Stimulated activated CD4-positive, alpha-beta T cell treated with anti-CD3 and anti-CD28 coated beads, Interleukin-1b, Interleukin-23, amount 100 ng/mL, for 4 hours (primary cell): ENCODE measurements around the gene ABCC10.
A peak's percentile ranks its signal among the peaks of the same experiment; 100 is the strongest.
"Not testable (repeated sequence)": the region's sequence is repeated elsewhere in the genome, so short reads cannot be mapped to it uniquely, and the experiment has no call there.

Experiments used
- DNase-seq, 2 donors: peaks; one replicate each; pipeline ENCODE4 v3.0.0-alpha.2; 2020; ENCODE audit warnings: low read depth in 2 of 2

ABCC10 gene, protein sequence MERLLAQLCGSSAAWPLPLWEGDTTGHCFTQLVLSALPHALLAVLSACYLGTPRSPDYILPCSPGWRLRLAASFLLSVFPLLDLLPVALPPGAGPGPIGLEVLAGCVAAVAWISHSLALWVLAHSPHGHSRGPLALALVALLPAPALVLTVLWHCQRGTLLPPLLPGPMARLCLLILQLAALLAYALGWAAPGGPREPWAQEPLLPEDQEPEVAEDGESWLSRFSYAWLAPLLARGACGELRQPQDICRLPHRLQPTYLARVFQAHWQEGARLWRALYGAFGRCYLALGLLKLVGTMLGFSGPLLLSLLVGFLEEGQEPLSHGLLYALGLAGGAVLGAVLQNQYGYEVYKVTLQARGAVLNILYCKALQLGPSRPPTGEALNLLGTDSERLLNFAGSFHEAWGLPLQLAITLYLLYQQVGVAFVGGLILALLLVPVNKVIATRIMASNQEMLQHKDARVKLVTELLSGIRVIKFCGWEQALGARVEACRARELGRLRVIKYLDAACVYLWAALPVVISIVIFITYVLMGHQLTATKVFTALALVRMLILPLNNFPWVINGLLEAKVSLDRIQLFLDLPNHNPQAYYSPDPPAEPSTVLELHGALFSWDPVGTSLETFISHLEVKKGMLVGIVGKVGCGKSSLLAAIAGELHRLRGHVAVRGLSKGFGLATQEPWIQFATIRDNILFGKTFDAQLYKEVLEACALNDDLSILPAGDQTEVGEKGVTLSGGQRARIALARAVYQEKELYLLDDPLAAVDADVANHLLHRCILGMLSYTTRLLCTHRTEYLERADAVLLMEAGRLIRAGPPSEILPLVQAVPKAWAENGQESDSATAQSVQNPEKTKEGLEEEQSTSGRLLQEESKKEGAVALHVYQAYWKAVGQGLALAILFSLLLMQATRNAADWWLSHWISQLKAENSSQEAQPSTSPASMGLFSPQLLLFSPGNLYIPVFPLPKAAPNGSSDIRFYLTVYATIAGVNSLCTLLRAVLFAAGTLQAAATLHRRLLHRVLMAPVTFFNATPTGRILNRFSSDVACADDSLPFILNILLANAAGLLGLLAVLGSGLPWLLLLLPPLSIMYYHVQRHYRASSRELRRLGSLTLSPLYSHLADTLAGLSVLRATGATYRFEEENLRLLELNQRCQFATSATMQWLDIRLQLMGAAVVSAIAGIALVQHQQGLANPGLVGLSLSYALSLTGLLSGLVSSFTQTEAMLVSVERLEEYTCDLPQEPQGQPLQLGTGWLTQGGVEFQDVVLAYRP (N-terminal part only)

GRCh38 chr6:43427406-43428111, at the start of gene ABCC10:
TSS of gene ABCC10 (plus strand) at chr6:43427541. CDS start at chr6:43427979, 438 bp downstream.
- peak; percentile 84 to 90 for DNase-seq

DNA sequence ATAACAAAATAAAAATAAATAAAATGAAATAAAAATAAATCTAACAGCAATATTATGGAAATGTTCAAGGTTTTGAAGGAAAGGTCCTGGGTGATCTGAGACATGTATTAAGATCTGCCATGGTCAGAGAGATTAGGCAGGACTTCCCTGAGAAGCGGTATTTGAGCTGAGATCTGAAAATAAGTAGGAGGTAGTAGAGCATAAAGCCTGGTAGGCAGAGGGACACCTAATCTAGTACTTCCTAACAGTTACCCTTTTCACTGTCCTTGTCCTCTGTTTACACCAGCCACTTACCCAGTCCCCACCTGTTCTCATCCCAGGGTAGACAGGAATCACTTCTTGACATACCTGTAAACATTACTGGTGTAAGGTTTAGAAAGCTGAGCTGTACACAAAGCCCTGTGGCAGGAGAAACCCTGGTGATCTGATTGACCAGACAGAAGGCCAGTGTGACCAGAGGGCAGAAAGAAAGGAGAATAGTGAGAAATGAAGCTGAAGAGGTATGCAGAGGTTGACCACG, 49.6 kb upstream of the ABCC10 start:
- DNase-seq: no peak

DNA sequence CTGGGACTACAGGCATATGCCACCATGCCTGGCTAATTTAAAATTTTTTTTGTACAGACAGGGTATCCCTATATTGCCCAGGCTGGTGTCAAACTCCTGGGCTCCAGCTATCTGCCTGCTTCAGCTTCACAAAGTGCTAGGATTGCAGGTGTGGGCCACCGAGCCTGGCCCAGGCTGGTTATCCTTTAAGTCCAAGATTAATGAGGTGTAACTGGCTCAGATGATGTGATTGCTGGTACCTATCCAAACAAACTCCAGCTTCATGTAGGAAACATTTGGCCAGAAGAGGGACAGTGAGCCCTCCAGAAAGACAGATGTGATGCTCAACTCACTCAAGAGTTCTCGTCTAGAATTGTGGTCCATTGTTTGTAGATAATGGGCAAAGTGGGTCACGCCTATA, 48.7 kb upstream of the ABCC10 start:
- no peak for DNase-seq

- not testable (repeated sequence) for DNase-seq
Observed at GRCh38 chr6:43380858-43381257, 46.5 kb upstream of the ABCC10 start.

- no peak for DNase-seq
Observed at GRCh38 chr6:43383021-43383667, 44.2 kb upstream of the ABCC10 start.

- DNase-seq: no peak
Observed at GRCh38 chr6:43386492-43386891, 40.8 kb upstream of the ABCC10 start.

DNA sequence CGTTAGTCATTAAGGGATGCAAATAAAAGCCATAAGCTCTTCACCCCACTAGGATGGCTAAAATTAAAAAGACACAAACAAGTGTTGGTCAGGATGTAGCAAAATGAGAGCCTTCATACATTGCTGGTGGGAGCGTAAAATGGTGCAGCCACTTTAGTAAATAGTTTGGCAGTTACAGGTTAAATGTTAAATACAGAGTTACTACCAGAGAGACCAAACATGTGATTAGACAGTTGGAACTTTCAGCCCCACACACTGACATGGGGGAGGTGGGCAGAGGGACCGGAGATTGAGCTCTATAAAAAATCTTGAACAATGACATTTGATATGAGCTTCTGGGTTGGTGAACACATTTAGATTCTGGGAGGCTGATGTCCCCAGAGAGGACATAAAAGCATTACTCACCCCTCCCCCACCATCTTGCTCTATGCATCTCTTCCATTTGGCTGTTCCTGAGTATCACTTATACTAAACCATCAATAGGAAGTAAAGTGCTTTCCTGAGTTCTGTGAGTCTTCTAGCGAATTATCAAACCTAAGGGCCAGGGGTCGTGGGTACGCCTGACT, 37.5 kb upstream of the ABCC10 start:
- DNase-seq: no peak

DNA sequence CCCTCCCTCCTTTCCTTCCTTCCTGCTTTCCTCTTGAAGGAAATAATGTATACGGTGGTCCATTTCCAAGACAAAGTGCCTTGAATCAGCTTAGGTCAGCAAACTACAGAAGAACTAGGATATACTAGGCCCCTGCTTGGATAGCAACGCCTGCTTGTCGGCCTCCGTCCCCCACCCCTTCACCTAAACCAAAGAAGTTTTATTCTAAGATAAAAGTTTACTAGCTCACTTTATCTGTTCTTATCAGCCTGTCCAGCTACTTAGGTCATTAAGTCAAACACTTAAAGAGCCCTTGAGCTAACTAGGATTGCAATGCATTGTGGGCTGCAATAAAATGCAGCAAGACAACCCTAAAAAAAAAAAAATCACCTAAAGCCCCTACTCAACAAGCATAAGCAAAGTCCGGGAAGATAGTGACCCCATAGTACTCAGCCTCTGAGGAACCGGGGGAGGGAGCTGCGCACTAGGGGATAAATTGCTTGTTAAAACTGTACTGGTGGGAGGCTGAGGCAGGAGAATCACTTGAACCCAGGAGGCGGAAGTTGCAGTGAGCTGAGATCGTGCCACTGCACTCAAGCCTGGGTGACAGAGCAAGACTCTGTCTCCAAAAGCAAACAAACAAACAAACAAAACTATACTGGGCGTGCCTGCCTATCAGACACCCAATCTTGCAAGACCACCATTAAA, 36.4 kb upstream of the ABCC10 start:
- not testable (repeated sequence) for DNase-seq

GRCh38 chr6:43391440-43392031, 35.8 kb upstream of the ABCC10 start:
- no peak for DNase-seq

DNA sequence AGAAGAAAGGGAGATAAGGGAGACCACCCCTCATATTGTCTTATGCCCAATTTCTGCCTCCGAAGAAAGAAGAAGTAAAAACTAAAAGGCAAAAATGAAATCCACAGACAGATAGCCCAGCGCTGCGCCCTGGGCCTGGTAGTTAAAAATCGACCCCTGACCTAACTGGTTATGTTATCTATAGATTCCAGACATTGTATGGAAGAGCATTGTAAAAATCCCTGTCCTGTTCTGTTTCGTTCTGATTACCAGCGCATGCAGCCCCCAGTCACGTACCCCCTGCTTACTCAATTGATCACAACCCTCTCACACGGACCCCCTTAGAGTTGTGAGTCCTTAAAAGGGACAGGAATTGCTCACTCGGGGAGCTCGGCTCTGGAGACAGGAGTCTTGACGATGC, 34.2 kb upstream of the ABCC10 start:
- not testable (repeated sequence) for DNase-seq

DNA sequence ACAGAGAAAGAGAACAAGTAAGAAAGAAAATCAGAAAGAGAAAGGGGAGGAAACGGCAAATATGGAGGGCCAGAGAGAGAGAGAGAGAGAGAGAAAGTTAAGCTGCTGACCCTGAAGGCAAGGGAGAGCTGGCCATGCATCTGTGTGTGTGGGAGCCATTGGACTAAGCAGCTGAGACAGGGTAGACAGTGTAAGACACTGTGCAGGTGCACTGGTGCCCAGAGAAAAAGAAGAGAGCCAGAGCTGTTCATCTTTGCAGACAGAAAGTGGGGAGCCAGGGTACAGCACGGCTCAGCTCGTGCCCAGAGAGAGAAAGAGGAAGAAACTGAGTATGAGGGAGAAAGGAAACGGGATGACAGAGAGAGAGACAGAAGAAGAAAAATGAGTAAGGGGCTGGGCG, 33.7 kb upstream of the ABCC10 start:
- DNase-seq: no peak

DNA sequence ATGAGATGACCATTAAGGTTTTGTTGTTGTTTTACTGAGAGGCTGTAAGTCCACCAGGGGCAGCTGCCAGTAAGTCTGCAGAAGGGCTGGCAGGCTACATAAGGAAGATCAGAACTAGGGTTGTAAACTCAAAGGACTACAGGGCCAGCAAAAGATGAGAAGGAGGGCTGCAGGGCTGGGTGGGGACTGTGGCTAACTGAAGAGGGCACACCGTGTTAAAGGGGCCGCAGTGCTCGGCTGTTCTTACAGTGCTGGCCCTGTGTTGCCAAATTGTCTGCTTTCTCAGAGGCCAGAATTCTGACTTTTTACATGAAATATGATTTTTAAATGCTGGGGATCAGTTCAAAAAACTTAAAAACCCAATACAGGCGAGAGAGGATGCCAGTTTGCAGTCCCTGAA, 32.4 kb upstream of the ABCC10 start:
- no peak for DNase-seq

GRCh38 chr6:43395776-43396175, 31.6 kb upstream of the ABCC10 start:
- no peak for DNase-seq

DNA sequence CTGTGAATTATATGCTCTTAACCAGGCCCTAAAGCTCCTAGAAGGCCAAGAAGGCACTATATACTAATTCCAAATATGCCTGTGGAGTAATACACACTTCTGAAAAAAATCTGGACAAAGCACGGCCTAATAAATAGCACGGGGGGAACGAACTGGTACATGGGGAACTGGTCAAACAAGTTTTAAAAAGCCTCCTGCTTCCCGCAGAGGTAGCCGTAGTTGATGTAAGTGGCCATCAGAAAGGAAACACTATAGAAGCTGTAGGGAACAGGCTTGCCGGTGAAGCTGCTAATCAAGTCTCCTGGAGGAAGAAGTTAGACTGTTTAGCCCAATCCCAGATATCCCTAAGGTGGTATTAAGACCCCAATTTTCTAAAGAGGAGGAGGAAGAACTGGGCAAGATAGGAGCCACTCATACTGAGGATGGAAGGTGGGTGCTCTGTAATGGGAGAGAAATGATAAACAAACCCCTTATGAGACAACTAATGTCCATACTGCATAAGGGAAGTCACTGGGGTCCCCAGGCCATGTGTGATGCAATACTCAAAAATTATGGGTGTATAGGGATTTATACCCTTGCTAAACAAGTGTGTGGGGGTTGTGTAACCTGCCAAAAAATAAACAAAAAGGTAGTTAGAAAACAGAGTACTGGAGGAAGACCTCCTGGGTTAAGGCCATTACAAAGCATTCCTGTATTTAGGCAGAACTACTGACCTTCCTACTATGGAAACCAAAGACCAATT, 30.8 kb upstream of the ABCC10 start:
- DNase-seq: no peak

- no peak for DNase-seq
Observed at GRCh38 chr6:43399932-43400487, 27.3 kb upstream of the ABCC10 start.

GRCh38 chr6:43401730-43402129, 25.6 kb upstream of the ABCC10 start:
- no peak for DNase-seq

GRCh38 chr6:43402820-43403219, 24.5 kb upstream of the ABCC10 start:
- no peak for DNase-seq

DNA sequence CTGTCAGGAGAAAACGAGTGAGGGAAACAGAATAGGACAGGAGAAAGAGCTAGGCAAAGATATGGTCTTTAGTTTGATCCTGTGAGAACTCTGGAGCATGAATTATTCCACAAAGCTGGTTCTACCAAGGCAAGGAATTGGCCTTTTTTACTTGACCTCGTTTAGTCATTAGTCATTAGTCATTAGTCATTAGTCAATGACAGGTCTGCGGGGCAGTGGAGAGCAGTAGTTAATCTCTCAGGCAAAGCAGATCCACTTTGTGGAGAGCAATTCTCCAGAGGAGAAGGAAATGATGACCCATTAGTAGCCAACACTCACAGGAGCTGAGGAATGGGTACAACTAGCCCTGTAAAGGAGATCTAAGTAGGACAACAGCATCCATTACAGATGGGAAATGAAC, 22.0 kb upstream of the ABCC10 start:
- no peak for DNase-seq
